PC-3 (cell line): ENCODE measurements around the gene CLINT1.

Source experiments
- EZH2phosphoT487 ChIP-seq: fragments of 300-600 bp; sonication (generic); IDR thresholded peaks from 2 replicates; pipeline ENCODE4 v1.6.1; 2018; ENCODE audit warnings: mild to moderate bottlenecking, antibody characterized with exemption, low read length, borderline replicate concordance
- TF ChIP-seq, protein P1 (sequence below): fragments of 300-600 bp; sonication (generic); conservative IDR thresholded peaks from 2 replicates; pipeline ENCODE4 v1.5.1; 2017; ENCODE audit warnings: antibody characterized with exemption, low read depth, mild to moderate bottlenecking, low read length

DNA sequence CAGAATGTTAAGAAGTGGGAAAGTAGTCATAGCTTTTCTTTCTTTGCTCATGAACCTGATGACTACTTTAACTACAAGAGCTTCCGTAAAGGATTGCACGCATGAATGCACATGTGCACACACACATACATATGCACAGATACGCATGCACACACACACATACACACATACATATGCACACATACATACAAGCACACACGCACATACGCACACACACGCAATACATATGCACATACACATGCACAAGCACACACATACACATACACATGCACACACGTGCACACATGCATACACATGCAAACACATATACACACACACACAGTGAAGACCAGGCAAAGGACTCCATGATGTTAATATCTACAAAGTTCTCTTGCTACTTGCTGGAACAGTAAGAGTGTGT is 92.5 kb downstream of the CLINT1 start:
- TF ChIP-seq, protein P1, sequence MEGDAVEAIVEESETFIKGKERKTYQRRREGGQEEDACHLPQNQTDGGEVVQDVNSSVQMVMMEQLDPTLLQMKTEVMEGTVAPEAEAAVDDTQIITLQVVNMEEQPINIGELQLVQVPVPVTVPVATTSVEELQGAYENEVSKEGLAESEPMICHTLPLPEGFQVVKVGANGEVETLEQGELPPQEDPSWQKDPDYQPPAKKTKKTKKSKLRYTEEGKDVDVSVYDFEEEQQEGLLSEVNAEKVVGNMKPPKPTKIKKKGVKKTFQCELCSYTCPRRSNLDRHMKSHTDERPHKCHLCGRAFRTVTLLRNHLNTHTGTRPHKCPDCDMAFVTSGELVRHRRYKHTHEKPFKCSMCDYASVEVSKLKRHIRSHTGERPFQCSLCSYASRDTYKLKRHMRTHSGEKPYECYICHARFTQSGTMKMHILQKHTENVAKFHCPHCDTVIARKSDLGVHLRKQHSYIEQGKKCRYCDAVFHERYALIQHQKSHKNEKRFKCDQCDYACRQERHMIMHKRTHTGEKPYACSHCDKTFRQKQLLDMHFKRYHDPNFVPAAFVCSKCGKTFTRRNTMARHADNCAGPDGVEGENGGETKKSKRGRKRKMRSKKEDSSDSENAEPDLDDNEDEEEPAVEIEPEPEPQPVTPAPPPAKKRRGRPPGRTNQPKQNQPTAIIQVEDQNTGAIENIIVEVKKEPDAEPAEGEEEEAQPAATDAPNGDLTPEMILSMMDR: no peak
- TF ChIP-seq EZH2phosphoT487: no peak
